ENCODE measurements around the gene RPL37.
A peak's percentile ranks its signal among the peaks of the same experiment; 100 is the strongest.
"Not testable (repeated sequence)": the region's sequence is repeated elsewhere in the genome, so short reads cannot be mapped to it uniquely, and the experiment has no call there.

RPL37 gene

GRCh38 chr5:40834849-40835787, at the start of gene RPL37:
Gene RPL37 (minus strand): TSS chr5:40835222. CDS start chr5:40835185, 37 bp downstream.
- DNase-seq (ENCODE audit: low read depth, low spot score), result peak; percentile 93
- peak within 1 kb of the TSS; percentile 98 for H3K27ac ChIP-seq

- DNase-seq (ENCODE audit: low read depth, low spot score); H3K27ac ChIP-seq: not testable (repeated sequence)
Measured at GRCh38 chr5:40883051-40883450, 48.0 kb upstream of the RPL37 start.

GRCh38 chr5:40882291-40882690, 47.3 kb upstream of the RPL37 start:
- no peak for DNase-seq (ENCODE audit: low read depth, low spot score)
- H3K27ac ChIP-seq, result no peak overlapping the region

DNA sequence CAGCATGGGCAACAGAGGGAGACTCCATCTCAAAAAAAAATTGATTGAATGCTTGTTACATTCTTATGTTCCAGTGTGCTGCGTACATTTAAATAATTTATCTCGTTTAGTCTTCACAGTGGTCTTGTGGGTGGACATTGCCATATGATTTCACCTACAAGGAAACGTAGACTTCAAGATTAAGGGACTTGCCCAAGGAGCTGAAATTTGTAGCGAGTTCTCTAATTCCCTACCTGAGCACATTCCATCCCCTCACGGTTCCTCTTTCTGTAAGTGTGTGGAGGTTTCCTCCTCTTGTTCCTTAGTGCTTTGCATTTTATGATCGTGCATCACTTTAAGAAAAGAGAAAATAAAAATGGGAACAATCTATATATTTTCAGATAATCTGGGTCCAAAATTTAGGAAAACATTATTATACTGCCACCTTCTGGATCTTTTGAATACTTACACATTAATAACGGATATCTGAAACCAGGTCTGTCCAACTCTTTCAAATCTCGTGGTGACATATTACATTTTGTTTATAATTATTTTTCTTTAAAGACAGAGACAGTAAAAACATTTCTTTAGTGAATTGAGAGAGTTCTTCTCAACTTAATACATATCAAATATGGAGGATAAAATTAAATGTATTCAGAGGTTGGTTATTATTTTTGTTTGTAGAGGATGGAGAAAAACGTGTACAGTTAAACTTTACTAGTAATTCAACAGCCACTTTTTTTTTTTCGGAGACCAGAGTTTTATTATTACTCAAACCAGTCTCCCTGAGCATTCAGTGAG, 44.3 kb upstream of the RPL37 start:
- no peak overlapping the region for H3K27ac ChIP-seq
- DNase-seq (ENCODE audit: low read depth, low spot score), result no peak

GRCh38 chr5:40877371-40877988, 42.5 kb upstream of the RPL37 start:
- H3K27ac ChIP-seq, result peak overlapping the region; percentile 14
- peak; percentile 29 for DNase-seq (ENCODE audit: low read depth, low spot score)

- no peak overlapping the region for H3K27ac ChIP-seq
- no peak for DNase-seq (ENCODE audit: low read depth, low spot score)
Measured at GRCh38 chr5:40875958-40876357, 40.9 kb upstream of the RPL37 start.

- DNase-seq (ENCODE audit: low read depth, low spot score), result no peak
- H3K27ac ChIP-seq, result no peak overlapping the region
Measured at GRCh38 chr5:40873286-40873880, 38.4 kb upstream of the RPL37 start.

- not testable (repeated sequence) for DNase-seq (ENCODE audit: low read depth, low spot score); H3K27ac ChIP-seq
Measured at GRCh38 chr5:40872253-40872652, 37.2 kb upstream of the RPL37 start.

DNA sequence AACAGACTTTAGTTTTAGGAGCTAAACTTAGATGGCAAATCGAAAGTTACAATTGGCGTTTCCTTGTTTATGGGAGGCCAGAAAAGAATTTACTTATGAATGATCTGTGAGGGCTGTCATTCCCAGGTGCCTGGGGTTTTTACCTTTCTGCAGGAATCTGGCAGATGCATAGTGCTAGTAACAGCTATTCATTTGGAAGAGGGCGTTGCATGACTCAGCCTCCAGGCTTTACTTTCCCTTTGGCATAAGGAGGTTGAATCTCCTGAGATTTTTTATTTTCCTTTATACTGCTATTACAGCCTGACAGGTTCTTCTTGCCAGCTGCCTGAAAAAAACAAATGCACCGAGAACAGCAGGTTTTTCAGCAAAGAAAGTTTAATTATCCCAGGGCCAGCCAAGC, 36.2 kb upstream of the RPL37 start:
- DNase-seq (ENCODE audit: low read depth, low spot score), result no peak
- H3K27ac ChIP-seq, result no peak overlapping the region

DNA sequence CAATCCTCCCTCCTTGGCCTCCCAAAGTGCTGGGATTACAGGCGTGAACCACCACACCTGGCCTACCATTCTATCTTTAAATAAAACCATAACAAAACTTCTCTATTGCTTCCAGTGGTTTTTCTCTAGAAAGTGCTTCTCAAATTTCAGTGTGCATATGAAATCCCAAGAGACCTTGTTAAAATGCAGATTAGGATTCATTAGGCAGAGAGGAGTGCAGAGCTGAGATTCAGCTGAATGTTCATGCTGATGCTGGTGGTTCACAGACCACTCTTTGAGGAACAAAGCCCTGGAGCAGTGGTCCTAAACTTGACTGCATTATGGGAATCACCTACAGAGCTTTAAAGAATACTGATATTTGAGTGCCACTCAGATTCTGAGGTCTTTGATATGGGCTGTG, 34.4 kb upstream of the RPL37 start:
- no peak for DNase-seq (ENCODE audit: low read depth, low spot score)
- no peak overlapping the region for H3K27ac ChIP-seq

DNA sequence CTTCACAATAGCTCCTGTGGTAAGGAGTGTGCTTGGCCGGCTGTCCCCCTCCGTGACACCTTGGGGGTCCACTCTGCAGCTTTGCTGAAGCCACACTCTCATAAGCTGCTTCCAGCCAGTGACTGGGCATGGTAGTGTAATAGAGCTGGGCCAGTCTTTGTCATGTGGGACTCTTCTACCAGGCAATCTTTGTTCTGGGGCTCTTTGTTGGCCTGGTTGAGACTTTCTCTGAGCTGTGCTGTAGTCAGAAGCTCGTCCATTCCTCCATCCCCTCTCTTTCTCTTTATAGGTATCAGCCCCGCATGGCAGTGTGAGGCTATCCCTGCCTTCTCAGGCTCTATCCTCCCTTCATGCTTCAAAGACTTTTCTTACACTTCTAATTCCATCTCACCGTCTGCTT, 31.8 kb upstream of the RPL37 start:
- no peak overlapping the region for H3K27ac ChIP-seq
- DNase-seq (ENCODE audit: low read depth, low spot score), result no peak

GRCh38 chr5:40865004-40865403, 30.0 kb upstream of the RPL37 start:
- H3K27ac ChIP-seq; DNase-seq (ENCODE audit: low read depth, low spot score): not testable (repeated sequence)

GRCh38 chr5:40860711-40861110, 25.7 kb upstream of the RPL37 start:
- H3K27ac ChIP-seq, result no peak overlapping the region
- DNase-seq (ENCODE audit: low read depth, low spot score), result no peak

DNA sequence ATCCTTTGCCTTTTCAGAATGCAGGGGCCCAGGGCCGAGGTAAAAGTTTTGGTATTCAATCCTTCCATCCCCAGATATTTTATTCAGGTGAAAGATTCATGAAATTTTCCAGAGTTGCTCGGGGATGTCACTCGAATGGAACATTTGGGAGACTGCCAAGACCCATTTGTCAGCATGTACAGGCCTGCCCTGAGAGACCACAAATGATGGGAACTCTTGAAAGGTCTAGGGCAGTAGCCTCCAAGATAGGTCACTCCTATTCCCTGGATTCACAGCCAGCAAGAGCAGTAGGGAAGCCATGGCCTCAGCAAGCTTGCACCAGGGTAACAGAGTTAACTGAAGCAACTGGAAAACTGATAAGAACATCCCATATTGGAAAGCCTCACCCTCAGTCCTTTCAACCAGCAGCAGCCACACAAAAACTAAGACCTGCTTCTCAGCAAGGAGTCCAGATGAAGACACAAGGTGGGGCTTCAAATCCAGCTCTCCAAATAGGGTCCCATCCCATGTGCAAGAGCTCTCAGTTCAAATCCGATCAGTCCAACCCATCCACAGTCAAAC, 18.7 kb upstream of the RPL37 start:
- H3K27ac ChIP-seq, result no peak overlapping the region
- no peak for DNase-seq (ENCODE audit: low read depth, low spot score)

DNA sequence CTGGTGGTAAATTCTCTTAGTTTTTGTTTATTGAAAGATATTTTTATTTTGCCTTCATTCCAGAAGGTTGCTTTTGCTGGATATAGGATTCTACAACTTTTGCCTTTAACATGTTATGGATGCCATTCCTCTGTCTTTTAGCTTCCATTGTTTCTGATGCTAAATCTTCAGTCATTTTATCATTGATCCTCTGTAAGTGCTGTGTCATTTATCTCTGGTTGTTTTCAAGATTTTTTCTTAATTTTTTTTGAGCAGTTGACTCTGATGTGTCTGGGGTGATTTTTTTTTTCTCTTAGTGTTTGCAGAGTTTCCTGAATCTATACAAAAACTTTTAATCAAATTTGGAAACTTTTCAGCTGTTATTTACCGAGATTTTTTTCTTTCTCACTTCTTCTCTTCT, 12.5 kb upstream of the RPL37 start:
- DNase-seq (ENCODE audit: low read depth, low spot score), result no peak
- H3K27ac ChIP-seq, result no peak overlapping the region

GRCh38 chr5:40846371-40846770, 11.3 kb upstream of the RPL37 start:
- H3K27ac ChIP-seq, result no peak overlapping the region
- DNase-seq (ENCODE audit: low read depth, low spot score), result no peak

- DNase-seq (ENCODE audit: low read depth, low spot score), result no peak
- no peak overlapping the region for H3K27ac ChIP-seq
Measured at GRCh38 chr5:40844565-40844964, 9.5 kb upstream of the RPL37 start.

GRCh38 chr5:40842351-40842750, 7.3 kb upstream of the RPL37 start:
- H3K27ac ChIP-seq, result peak overlapping the region; percentile 82
- no peak for DNase-seq (ENCODE audit: low read depth, low spot score)

DNA sequence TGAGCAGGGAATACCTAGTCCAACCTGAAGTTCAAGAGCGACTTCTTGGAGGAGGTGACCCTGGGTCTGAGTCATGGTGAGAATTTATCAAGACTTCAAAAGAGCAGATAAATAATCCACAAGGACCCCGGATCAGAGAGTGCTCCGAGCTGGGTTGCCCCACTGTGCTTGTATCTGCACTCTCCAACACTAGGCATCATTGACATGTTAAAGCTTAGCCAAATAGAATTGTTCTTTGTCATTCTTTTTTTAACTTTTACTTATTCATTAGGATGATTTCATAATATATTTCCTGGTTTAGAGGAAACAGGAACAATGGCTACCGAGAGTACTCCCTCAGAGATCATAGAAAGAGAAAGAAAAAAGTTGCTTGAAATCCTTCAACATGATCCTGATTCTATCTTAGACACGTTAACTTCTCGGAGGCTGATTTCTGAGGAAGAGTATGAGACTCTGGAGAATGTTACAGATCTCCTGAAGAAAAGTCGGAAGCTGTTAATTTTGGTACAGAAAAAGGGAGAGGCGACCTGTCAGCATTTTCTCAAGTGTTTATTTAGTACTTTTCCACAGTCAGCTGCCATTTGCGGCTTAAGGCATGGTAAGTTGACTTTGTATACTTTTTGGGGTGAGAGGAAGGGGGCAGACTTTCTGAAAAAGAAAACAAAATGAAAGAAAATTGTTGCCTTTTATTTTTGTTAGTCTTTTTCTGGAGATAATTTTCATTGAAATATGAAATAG, 6.2 kb upstream of the RPL37 start, which contains the start of gene CARD6:
TSS of gene CARD6 (plus strand) at position 300 of the 738 bp plus-strand sequence. CDS start at position 316, 16 bp downstream.
- peak within 1 kb of the TSS; percentile 82 for H3K27ac ChIP-seq
- no peak for DNase-seq (ENCODE audit: low read depth, low spot score)

Measured in epithelial cell of prostate (primary cell).